Retina (tissue), 1 donor: ENCODE measurements around the gene NTSR1.

Experiments used
- DNase-seq: peaks from one replicate; pipeline ENCODE4 v3.0.0-alpha.2; 2016

NTSR1 gene

DNA sequence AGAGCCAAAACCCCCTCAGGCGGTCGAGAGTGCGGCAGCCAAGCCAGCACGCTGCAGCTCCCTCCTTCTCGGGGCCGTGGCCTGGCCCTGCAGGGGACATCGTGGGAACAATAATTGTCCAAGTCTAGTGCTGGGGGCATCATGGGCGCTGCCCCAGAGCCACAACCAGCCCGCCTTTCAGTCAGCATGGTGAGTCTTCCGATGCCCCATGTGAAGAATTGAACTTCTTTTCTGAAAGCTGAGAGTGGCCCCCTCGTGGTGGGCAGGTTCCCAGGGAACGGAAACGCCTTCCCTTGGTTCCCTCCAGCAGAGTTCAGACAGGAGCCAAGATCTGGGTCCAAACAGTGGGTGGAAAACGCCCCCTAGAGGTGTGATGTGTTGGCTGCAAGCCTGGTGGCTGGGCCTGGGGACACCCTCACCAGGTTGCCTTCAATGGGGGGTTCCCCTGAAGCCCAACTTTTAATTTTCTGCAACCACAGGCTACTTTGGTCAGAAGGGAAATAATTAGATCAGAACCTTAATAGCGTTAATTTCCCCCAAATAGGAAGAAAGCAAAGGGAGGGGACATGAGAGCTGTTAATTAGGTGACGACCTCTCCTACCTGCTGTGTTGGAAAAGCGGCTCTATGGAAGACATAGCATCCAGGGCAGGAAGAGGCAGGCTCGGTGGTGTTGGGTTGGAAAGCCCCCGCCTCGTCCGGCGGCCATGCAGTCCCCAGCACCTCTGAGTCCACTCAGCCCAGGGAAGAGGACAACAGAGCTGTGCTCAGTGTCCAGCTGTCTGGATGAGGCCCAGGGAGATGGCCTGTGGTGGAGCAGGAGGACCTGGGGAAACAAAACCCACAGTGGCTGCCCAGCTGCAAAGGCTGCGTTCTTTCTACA, 82.9 kb downstream of the NTSR1 start:
- DNase-seq = peak; percentile 92

DNA sequence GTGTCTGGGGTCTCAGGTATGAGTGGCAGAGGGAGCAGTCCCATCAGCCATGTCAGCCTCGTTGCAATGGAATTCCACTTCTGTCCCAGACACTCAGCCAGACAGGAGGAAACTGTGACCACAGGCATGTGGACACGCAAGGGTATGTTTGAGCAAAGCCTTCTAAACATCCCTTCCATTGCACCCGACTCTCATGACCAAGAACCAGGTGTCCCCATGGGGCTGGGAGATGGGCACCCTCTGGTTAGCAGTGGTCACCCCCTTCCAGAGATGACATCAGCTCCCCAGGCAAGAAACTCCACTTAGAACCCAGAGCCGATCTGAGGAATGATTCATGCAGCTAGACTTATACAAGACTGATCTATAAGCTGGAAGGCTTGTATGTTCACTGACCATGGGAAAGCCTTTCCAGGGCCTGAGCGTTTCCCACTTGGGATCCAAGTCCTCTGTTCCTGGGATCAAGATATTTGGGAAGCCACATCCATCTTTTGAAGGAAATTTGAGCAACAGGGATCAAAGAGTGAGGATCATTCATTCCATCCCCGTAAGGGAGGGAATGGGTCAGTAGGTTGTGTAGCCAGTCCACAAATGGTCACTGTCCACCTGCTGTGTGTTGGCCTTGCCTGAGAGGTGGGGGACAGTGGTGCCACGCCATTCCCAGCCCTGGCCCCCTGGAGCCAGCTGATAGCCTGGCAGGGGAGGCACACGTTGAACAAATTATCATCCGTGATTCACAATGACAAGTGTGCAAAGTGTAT, 83.7 kb downstream of the NTSR1 start:
- DNase-seq = no peak

DNA sequence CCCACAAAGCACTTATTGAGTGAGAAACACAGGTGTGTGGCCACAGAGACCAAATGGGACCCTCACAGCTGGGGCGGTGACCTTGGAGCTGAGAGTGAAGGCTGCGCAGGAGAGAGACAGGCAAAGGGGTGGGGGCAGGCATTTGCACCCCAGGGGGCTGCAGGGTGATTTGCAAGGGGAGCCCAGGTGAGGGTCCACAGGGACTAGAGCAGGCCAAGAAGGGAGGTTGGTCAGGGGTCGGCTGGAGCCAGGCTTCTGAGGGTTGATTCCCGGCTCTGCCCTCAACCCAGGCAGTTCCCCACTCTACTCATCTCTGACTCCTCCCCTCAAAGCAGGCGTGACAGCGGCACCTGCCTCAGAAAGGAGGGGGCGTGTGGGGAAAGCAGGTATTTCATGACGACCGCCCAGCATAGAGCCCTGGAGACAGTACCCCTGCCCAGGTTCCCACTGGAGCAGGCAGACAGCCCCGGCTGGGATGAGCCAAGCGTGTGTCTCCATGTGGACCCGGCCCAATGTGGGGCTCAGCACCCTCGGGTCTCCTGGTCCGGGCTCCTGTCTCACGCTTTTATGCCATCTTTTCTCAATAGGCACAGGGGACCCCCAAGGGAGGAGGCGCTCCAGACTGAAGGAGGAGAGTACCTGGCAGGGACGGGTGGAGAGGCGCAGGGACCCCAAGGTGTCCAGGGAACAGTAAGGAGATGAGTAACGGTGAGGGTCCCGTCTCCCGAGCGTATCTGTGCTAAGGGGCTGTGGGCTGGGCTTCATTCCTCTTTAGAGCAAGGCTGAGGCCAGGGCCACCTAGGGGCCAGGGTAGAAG, 84.5 kb downstream of the NTSR1 start:
- no peak for DNase-seq

DNA sequence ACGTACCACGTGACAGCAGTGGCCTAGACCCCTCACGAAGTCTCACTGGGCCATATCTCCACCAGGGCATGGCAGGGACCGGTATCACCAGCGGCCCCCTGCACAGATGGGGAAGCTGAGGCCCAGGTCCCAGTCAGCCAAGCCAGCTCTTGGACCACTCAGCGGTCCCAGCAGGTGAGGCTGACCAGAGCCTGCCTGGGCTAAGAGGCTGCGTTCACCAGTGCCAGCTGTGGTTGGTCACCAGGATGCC, 85.0 kb downstream of the NTSR1 start:
- no peak for DNase-seq

DNA sequence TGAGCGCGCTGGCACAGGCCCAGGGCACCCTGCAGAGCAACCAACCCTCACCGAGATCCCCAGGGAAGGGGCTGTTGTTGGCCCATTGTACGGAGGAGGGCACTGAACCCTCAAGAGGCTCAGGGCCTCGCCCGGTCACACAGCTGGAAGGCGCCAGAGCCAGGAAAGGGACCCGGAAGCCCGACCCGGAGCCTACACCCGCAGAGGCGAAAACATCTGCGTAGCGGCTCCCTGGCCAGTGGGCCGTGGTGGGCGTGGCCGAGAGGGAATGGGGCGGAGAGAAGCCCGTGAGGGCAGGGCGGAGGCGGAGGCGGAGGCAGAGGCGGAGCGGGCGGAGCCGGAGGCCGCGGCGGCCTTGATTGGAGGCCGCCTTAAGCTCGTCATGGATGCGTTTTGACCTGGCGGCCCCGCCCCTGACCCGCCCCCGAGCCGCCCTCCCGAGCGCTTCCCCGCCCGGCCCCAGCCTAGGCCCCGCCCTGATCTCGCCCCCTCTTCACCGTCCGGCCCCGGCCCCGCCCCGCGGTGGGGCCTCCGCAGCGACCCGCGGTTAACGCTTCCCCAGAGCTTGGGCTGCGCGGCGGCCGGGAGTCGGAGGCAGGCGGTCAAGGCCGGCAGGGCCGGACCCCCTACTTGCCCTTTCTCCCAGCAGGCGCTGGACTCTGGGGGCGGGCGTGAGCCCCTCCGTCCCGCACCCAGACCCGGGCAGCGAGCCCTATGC, 85.5 kb downstream of the NTSR1 start:
- DNase-seq = peak; percentile 97

DNA sequence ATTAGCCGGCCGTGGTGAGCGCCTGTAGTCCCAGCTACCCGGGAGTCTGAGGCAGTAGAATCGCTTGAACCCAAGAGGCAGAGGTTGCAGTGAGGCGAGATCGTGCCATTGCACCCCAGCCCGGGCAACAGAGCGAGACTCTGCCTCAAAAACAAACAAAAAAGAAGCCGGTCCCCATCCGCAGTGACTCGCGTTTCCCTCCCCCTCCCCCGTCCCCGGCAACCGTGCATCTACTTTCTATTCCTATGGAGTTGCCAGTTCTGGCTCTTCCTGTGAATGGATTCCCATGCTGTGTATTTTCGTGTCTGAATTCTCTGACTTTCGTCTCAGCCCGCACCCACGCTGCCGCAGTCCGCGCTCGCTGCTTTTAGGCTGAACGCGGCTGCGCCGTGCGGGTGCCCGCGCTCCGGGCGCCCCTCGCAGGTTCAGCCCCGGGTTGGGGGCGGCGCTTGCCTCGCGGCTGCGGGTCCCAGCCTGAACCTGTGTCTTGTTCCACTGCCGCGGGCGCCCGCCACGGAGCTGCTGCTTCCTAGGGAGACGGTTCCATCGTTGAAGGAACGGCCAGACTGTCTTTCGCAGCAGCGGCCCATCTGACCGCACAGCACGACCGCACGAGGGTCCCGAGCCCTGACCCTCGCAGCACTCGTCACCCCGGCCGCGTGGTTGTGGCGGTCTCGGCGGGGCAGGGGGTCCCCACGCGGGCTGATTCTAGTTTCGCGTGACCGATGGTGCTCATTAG, 86.6 kb downstream of the NTSR1 start:
- DNase-seq = peak; percentile 88

DNA sequence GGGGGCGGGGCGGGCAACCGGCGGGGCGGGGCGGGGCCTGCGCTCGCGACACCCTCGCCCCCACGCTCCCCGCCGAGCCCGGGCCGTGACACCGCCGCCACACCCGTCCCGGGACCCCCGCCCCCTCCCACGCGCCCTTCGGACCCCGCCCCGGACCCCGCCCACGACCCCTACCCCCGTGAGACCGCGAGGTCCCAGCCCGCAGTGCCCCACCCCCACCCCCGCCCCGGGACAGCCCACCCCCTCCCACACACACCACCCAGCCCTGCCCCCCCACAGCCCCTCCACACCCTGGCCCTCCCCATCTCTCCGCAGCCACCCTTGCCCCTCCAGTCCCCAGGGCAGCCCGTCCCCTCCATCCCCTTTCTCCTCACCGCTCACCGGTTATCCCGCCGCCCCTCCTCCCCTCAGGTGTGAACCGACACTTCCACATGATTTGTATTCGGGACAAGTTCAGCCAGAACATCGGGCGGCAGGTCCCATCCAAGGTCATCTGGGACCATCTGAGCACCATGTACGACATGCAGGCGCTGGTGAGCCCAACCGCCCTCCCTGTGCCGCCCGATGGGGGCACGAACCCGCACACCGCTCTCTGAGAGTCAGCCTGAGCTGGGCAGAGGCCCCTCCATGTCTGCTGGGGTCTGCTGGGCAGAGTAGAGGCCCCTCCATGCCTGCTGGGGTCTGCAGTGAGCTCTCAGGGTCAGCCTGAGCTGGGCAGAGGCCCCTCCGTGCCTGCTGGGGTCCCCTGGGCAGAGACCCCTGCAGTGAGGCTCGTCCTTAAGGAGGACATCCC, 88.3 kb downstream of the NTSR1 start:
- peak; percentile 21 for DNase-seq

DNA sequence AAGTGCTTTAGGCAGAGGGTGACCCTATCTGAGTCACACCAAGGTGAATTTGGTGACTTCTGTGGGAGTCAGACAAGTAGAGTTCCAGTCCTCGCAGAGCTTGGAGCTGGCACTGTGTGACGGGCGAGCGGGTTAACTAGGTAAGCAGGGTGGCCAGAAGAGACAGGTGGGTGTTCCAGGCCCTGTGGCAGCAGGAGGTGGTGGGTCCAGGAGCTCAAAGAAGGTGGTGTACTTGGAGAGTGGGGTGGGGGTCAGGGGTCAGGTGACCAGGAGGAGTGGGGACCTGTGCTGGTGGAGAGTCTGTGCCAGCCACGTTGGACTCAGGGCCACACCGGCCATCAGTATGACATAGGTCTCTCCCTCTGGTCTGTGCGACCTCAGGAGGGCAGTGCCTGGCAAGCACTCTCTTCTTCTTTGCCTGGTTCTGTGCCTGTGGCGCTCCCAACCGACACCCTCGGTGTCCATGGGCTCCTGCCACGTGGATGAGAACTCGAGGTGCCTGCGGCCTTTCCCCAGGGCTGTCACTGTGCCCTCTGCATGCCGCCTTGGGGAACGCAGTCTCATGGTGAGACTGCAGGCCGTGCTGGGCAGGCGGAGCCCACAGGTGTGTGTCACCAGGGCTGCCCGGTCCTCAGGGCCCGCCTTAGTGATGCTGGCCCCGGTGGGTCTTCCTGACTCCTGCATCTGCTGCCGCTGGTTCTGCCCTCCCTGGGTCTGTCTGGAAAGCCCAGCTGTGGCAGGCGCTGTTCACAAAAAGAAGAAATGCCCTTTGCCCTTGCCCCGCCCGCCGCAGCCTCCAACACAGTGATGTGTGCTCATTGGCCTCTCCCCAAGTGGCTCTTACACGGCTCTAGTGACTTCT, 89.3 kb downstream of the NTSR1 start:
- no peak for DNase-seq

DNA sequence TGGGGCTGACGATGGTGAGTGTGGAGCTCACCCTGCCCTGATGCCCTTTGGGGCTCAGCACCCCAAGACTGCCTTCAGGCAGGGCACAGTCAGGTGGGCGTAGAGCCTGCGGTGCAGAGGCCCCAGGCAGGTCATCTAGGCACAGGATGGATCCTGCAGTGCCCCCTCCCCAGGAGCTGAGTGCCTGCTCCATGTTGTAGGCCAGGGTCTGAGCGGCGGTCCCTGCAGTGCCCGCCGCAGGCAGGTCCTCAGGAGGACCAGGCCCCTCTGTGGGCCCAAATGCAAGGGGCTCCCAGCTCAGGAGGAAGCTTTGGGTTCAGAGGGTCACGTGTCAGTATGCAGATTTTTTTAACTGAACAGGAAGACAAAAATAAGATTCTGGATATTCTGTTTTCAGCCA, 90.4 kb downstream of the NTSR1 start:
- DNase-seq = no peak

DNA sequence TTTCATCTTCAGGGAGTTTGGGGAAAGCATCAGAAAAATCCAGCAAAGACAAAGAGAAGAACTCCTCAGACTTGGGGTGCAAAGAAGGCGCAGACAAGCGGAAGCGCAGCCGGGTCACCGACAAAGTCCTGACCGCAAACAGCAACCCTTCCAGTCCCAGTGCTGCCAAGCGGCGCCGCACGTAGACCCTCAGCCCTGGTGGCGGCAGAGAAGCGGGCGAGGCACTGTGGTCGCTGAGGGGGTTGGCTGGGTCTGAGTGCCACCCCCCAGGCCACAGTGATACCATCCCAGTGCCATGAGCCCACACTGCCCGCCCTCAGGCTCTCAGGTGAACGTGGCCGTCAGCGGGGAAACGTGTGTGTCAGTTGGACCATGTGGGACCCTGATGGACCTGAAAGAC, 90.8 kb downstream of the NTSR1 start:
- no peak for DNase-seq

DNA sequence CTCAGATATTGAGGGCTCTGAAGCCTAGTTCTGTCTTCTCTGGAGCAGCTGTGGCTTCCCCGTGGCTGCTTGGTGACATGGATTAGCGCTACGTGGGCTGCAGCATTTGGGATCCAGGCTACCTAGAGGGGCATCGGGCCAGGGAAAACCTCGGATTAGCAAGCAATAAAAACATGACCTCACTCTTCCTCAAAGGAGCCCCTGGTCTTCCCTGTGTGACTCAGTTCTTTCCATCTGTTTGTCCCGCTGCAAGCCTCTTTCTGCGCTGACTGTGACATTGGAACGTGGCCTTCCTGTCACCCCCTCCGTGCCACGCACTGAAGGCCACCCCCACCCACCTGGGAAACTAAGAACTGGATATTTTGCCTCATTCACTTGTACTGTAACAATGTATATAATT, 91.2 kb downstream of the NTSR1 start:
- no peak for DNase-seq

DNA sequence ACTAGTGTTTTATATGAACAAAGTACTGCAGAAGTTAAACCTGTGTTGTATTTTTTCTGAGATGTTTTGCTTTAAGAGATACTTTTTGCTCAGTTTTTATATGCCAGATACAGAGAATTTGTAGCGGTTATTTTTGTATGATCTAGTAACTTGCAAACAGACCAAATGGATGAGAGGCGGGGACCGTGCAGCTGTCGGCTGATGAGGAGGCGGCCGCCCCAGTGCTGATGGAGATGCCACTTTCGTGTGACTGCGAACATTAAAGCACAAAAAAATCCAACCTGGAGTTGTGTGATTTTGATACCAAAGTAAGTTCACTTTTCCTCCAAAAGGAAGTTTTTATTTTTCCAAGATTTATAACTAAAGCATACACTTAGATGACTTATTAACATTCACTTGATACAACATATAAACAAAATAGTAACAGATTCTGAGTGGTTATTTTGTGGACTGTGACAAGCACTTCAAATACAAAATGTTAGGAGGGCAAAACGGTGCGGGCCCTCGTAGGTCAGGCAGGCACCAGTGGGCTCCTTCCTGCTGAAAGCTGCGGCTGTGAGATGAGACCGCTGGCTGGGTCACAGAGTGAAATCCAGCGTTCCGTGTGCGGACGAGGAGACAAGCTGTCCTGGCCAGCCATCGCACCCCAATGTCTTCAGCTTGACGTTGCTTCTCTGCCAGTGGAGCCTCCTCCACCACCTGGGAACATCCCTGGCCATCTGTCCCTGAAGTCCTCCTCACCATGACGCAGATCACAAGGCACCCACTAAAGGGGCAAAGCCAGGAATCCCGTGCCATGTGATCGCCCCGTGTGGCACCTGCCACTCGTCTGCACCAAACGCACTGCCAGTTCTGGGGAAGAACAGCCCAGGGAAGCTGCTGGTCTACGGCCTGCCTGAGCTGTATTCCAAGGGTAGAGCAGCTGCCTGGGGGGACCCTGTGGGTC, 92.0 kb downstream of the NTSR1 start:
- no peak for DNase-seq

DNA sequence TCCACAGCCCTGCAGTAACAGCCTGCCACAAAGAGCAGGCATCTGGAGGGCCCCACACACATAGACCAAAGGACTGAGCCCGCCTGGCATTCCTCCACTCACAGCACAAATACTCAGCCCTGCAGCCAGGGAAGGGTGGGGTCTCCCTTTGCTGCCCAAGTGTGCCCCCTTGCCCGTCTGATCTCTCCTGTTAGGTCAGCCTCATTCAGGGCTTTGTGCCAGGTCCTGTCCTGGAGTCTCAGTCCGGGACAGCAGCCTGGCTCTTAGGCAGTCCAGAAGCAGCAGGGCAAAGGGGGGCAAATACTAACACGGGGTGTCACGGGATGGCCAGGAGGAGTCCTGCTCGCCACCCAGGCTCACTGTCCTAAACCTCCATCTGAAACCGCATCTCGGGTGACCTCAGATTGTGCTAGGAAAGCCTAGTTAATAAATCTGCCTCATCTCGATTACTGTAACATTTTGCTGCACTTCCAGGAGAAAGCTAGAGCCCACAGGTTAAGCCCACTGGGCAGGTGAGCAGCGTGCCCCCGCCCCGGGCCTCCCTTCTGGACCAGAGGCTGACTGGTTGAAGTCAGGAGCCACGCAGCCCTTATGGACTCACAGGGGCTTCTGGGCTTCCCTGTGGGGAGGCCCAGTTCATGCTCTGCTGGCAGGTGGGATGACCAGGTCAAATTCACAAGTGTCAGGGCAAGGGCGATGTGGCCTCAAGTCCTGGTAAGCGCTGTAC, 92.8 kb downstream of the NTSR1 start:
- DNase-seq = no peak

DNA sequence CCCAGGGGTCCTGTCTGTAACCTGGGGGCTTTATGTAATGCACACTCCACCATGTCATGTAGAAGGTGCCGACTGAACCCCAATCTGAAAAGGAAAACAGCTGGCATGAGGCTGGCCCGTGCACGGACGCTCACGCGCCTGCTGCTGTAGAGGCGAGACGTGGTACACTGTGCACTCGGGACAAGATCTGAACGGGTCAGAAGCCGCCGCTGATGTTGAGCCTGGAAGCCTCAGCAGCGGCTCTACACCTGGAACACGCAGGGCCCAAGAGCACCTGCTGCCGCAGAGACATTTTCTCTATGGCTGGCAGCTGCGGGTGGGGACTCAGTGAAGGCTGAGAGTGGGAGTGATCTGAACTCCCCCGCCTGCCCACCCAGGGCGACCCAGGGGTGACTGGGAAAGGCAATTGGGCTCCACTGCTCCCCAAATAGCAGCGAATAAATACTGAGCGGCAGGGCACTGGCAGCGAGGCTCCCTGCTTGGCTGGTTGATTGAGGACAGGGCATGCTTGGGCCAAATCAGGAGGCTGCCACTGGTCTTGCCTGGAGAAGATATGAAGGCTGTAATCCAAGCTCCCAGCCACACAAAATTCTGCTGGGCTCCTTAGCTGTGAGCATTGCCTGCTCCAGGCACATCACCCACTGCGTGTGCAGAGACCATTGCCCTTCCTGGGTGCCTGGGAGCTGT, 93.5 kb downstream of the NTSR1 start:
- DNase-seq = no peak

DNA sequence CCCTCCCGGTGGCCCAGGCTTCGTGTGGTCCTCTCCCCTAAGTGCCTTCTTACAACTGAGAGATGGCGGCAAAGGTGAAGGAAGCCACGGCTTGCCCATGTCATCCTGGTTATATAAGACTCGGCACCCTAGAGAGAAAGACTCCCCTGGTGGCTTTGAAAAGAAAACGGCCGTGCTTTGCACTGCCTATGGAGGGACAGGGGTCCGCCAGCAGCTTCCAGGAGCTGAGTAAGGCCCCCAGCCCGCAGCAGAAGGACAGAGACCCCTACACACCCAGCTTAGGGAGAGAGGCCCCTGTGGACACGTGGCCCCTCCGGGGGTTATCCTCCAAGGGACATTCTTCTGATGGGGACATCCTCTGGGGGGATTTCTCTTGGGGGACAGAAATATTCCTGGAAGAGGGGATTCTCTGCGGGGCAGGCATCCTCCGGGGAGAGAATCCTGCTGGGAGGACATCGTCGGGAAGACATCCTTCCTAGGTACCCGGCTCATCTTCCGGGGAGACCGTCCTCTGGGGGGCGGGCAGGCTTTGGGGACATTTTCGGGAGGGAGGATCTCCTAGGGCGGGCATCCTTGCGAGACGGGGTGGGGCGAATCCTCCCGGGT, 95.5 kb downstream of the NTSR1 start:
- no peak for DNase-seq

DNA sequence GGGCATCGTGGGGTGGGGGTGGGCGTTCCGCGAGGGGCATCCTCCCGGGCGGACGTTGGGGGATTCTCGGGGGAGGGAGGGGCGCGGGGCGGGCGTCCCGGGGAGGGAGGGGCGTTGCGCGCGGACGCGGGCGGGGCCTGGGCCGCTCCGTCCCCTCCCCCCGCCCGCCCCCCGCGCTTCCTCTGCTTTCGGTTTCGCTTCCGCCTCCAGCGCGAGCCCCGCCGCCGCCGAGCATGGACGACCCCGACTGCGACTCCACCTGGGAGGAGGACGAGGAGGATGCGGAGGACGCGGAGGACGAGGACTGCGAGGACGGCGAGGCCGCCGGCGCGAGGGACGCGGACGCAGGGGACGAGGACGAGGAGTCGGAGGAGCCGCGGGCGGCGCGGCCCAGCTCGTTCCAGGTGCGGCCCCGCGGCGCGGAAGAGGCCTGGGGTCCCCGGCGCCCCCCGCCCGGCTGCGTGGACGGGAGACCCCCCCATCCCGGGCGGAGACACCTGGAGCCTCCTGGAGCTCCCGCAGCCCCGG, 96.1 kb downstream of the NTSR1 start, which contains the start of gene OGFR:
OGFR (plus strand) TSS at position 209 of the 528 bp plus-strand sequence; CDS start at position 234, 25 bp downstream.
- no peak for DNase-seq

DNA sequence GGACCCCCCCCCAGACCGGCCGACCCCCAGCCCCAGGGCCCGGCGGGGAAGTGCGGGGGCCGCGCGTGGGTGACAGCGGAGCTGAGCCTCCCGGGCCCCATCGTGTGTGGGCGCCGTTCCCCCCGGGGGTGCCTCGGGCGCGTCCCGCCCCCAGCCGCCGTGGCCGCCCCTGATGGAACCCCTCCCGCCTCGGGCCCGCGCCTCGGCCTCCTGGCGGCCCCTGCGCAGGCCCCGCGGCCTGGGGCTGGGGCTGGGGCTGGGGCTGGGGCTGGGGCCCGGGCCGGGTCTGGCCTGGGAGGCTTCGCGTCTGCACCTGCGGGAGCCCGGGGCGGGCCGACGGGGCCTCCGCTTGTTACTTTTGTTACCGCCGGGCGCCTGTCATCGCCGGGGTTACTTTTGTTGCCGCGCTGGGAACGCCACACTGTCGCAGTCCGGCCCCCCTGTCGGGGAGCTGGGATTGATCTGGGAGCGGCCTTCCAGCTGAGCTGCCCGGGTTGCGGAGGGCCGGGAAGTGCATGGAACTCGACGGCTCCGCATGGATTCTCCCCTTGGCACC, 96.6 kb downstream of the NTSR1 start:
- no peak for DNase-seq
